Activated CD4-positive, alpha-beta T cell treated with anti-CD3 and anti-CD28 coated beads for 36 hours (primary cell): Measurements from ENCODE around the gene CYP4F12. TPM values are rescaled to one million over a fixed set of nuclear protein-coding genes. Genes with fewer than 3 reads are reported as not detected.
A peak's percentile ranks its signal among the peaks of the same experiment; 100 is the strongest.

Experiments used
- ATAC-seq: fragments of 200-7000 bp; cut with Tn5 transposase; one replicate; pipeline ENCODE4 v1.10.0; 2021; ENCODE audit warnings: mild to moderate bottlenecking, moderate library complexity
- CTCF ChIA-PET: fragments of 350-600 bp; sonication (Branson Sonifier 250); formaldehyde crosslinking; loops from one replicate; lab custom pipeline; 2021; ENCODE audit warnings: antibody characterized with exemption; lab: Charles Lee
- POLR2A ChIA-PET: fragments of 350-600 bp; sonication (Branson Sonifier 250); formaldehyde crosslinking; loops from one replicate; lab custom pipeline; 2021; ENCODE audit warnings: antibody characterized with exemption, inconsistent platforms; lab: Charles Lee
- DNase-seq: peaks from one replicate; pipeline ENCODE4 v3.0.0-alpha.2; 2020
- H3K27ac Mint-ChIP-seq: one replicate; pipeline ENCODE4 v1.8.0; 2021; ENCODE audit warnings: mixed read lengths
- H3K27me3 Mint-ChIP-seq: one replicate; pipeline ENCODE4 v1.8.0; 2021; ENCODE audit warnings: mixed read lengths
- H3K36me3 Mint-ChIP-seq: one replicate; pipeline ENCODE4 v1.8.0; 2021; ENCODE audit warnings: low read depth, mixed read lengths
- H3K4me1 Mint-ChIP-seq: one replicate; pipeline ENCODE4 v1.8.0; 2021; ENCODE audit warnings: mixed read lengths
- H3K4me3 Mint-ChIP-seq: one replicate; pipeline ENCODE4 v1.8.0; 2021; ENCODE audit warnings: mild to moderate bottlenecking, moderate library complexity, mixed read lengths
- H3K9me3 Mint-ChIP-seq: one replicate; pipeline ENCODE4 v1.8.0; 2021; ENCODE audit warnings: low read depth, mixed read lengths
- intact Hi-C, 2 experiments: fragments of 100-400 bp; cut with DNase I in 1 of 2; cut with micrococcal nuclease in 1 of 2; formaldehyde crosslinking; loops; one replicate each; pipeline versions ENCODE4 v1.14.2 to v1.15.1; 2022 to 2024; cut with DNase I, micrococcal nuclease
- total RNA-seq, 2 experiments: library from RNA; stranded (reverse); gene quantifications; one replicate each; pipeline ENCODE4 v1.2.3, GENCODE V29; 2021

Gene CYP4F12
- total RNA-seq, result not detected

- ChIA-PET POLR2A (no interaction called here), CTCF (interaction anchor here (0.6 kb wide), 1 partner anchor 1261 kb away, joined by 3 read pairs; no protein-coding TSS in a partner anchor)
- ATAC-seq (peak; percentile 42), DNase-seq (peak; percentile 41)
- intact Hi-C loops, result no loop called here
- Mint-ChIP-seq H3K27me3 (peaks cover 3% of the 10 kb centered on the region), H3K36me3 (no peaks in the 10 kb centered on the region), H3K27ac (no peak within 1 kb of the TSS), H3K4me3 (no peak within 1 kb of the TSS), H3K4me1 (peaks cover 24% of the 10 kb centered on the region), H3K9me3 (peaks cover 8% of the 10 kb centered on the region)
These were observed at the start of gene CYP4F12 for GRCh38 chr19:15672580-15673175. Gene CYP4F12, plus strand, starts transcription at chr19:15673087. Its CDS starts 443 bp downstream, at chr19:15673530.

GRCh38 chr19:15623711-15624318, 49.1 kb upstream of the CYP4F12 start:
- DNase-seq (peak; percentile 32), ATAC-seq (no peak)
- CTCF ChIA-PET, result no interaction called here
- POLR2A ChIA-PET, result no interaction called here
- Mint-ChIP-seq H3K4me3 (no peak overlapping the region), H3K27ac (no peak overlapping the region), H3K27me3 (peaks cover 15% of the 10 kb centered on the region), H3K36me3 (no peaks in the 10 kb centered on the region), H3K4me1 (no peaks in the 10 kb centered on the region), H3K9me3 (no peaks in the 10 kb centered on the region)
- intact Hi-C loops, result loop anchor here in 1 of 2 experiments (10.0 kb wide), 1 partner anchor 761 kb away; no protein-coding TSS in a partner anchor

GRCh38 chr19:15628236-15629002, 44.5 kb upstream of the CYP4F12 start:
- no peak overlapping the region for H3K27ac Mint-ChIP-seq
- DNase-seq (no peak), ATAC-seq (no peak)
- no peaks in the 10 kb centered on the region for H3K36me3 Mint-ChIP-seq
- H3K4me1 Mint-ChIP-seq, result peaks cover 3% of the 10 kb centered on the region
- no peaks in the 10 kb centered on the region for H3K9me3 Mint-ChIP-seq
- peaks cover 7% of the 10 kb centered on the region for H3K27me3 Mint-ChIP-seq
- no peak overlapping the region for H3K4me3 Mint-ChIP-seq
- intact Hi-C loops, result loop anchor here (1.0 to 10.0 kb wide), 6 partner anchors 44 to 756 kb away; no protein-coding TSS in a partner anchor
- ChIA-PET CTCF (interaction anchor here (0.5 to 0.6 kb wide), 2 partner anchors 421 to 731 kb away, joined by 3 to 4 read pairs; no protein-coding TSS in a partner anchor), POLR2A (no interaction called here)

- Mint-ChIP-seq H3K9me3 (no peaks in the 10 kb centered on the region), H3K4me3 (no peak overlapping the region), H3K4me1 (peaks cover 3% of the 10 kb centered on the region), H3K27ac (no peak overlapping the region), H3K27me3 (peaks cover 4% of the 10 kb centered on the region), H3K36me3 (no peaks in the 10 kb centered on the region)
- DNase-seq, result peak; percentile 93
- ATAC-seq, result peak; percentile 95
- CTCF ChIA-PET, result interaction anchor here (0.5 to 1.2 kb wide), 20 partner anchors 54 to 1714 kb away, joined by 3 to 5 read pairs (median 3); no protein-coding TSS in a partner anchor
- POLR2A ChIA-PET, result no interaction called here
- intact Hi-C loops, result loop anchor here (1.0 to 10.0 kb wide), 6 partner anchors 45 to 756 kb away; no protein-coding TSS in a partner anchor
These were observed 43.6 kb upstream of the CYP4F12 start for GRCh38 chr19:15629003-15629880.

- H3K27ac Mint-ChIP-seq, result no peak overlapping the region
- POLR2A ChIA-PET, result no interaction called here
- CTCF ChIA-PET, result interaction anchor here (0.6 to 0.8 kb wide), 3 partner anchors 233 to 550 kb away, joined by 3 to 5 read pairs (median 4); no protein-coding TSS in a partner anchor
- intact Hi-C loops, result no loop called here
- H3K36me3 Mint-ChIP-seq, result no peaks in the 10 kb centered on the region
- ATAC-seq (no peak), DNase-seq (peak; percentile 59)
- H3K9me3 Mint-ChIP-seq, result no peaks in the 10 kb centered on the region
- H3K4me1 Mint-ChIP-seq, result peaks cover 3% of the 10 kb centered on the region
- H3K4me3 Mint-ChIP-seq, result no peak overlapping the region
- peaks cover 2% of the 10 kb centered on the region for H3K27me3 Mint-ChIP-seq
These were observed 41.1 kb upstream of the CYP4F12 start for GRCh38 chr19:15631817-15632216.

- intact Hi-C loops, result no loop called here
- Mint-ChIP-seq H3K27me3 (peaks cover 2% of the 10 kb centered on the region), H3K4me1 (peaks cover 3% of the 10 kb centered on the region), H3K4me3 (no peak overlapping the region), H3K9me3 (no peaks in the 10 kb centered on the region), H3K36me3 (no peaks in the 10 kb centered on the region), H3K27ac (no peak overlapping the region)
- no peak for ATAC-seq
- POLR2A ChIA-PET, result no interaction called here
- no peak for DNase-seq
- CTCF ChIA-PET, result interaction anchor here (1.4 kb wide), 1 partner anchor 17 kb away, joined by 4 read pairs; no protein-coding TSS in a partner anchor
These were observed 39.6 kb upstream of the CYP4F12 start for GRCh38 chr19:15633082-15633835.

GRCh38 chr19:15634105-15634504, 38.8 kb upstream of the CYP4F12 start:
- H3K27me3 Mint-ChIP-seq, result peaks cover 2% of the 10 kb centered on the region
- ChIA-PET POLR2A (no interaction called here), CTCF (no interaction called here)
- H3K36me3 Mint-ChIP-seq, result no peaks in the 10 kb centered on the region
- H3K27ac Mint-ChIP-seq, result no peak overlapping the region
- intact Hi-C loops, result no loop called here
- no peaks in the 10 kb centered on the region for H3K9me3 Mint-ChIP-seq
- H3K4me3 Mint-ChIP-seq, result no peak overlapping the region
- DNase-seq, result no peak
- peaks cover 3% of the 10 kb centered on the region for H3K4me1 Mint-ChIP-seq
- no peak for ATAC-seq

- Mint-ChIP-seq H3K4me3 (no peak overlapping the region), H3K27me3 (peaks cover 2% of the 10 kb centered on the region), H3K36me3 (no peaks in the 10 kb centered on the region), H3K9me3 (no peaks in the 10 kb centered on the region), H3K27ac (no peak overlapping the region), H3K4me1 (peaks cover 3% of the 10 kb centered on the region)
- ATAC-seq (no peak), DNase-seq (no peak)
- CTCF ChIA-PET, result interaction anchor here (0.5 kb wide), 1 partner anchor 508 kb away, joined by 3 read pairs; the partner anchor contains the start of gene HSH2D
- intact Hi-C loops, result no loop called here
- POLR2A ChIA-PET, result no interaction called here
These were observed 37.7 kb upstream of the CYP4F12 start for GRCh38 chr19:15635016-15635805.

- Mint-ChIP-seq H3K27me3 (peaks cover 2% of the 10 kb centered on the region), H3K36me3 (no peaks in the 10 kb centered on the region), H3K9me3 (no peaks in the 10 kb centered on the region), H3K4me1 (peaks cover 3% of the 10 kb centered on the region), H3K4me3 (no peak overlapping the region), H3K27ac (no peak overlapping the region)
- CTCF ChIA-PET, result no interaction called here
- no peak for ATAC-seq
- DNase-seq, result no peak
- POLR2A ChIA-PET, result no interaction called here
- intact Hi-C loops, result no loop called here
These were observed 36.9 kb upstream of the CYP4F12 start for GRCh38 chr19:15636026-15636425.

- Mint-ChIP-seq H3K9me3 (no peaks in the 10 kb centered on the region), H3K4me3 (no peak overlapping the region), H3K27ac (no peak overlapping the region), H3K27me3 (peaks cover 2% of the 10 kb centered on the region), H3K4me1 (peaks cover 2% of the 10 kb centered on the region), H3K36me3 (no peaks in the 10 kb centered on the region)
- ATAC-seq (no peak), DNase-seq (no peak)
- intact Hi-C loops, result no loop called here
- ChIA-PET CTCF (no interaction called here), POLR2A (no interaction called here)
These were observed 33.3 kb upstream of the CYP4F12 start for GRCh38 chr19:15639596-15639995.
